ENCODE data around the gene CDH22.

Gene CDH22

DNA sequence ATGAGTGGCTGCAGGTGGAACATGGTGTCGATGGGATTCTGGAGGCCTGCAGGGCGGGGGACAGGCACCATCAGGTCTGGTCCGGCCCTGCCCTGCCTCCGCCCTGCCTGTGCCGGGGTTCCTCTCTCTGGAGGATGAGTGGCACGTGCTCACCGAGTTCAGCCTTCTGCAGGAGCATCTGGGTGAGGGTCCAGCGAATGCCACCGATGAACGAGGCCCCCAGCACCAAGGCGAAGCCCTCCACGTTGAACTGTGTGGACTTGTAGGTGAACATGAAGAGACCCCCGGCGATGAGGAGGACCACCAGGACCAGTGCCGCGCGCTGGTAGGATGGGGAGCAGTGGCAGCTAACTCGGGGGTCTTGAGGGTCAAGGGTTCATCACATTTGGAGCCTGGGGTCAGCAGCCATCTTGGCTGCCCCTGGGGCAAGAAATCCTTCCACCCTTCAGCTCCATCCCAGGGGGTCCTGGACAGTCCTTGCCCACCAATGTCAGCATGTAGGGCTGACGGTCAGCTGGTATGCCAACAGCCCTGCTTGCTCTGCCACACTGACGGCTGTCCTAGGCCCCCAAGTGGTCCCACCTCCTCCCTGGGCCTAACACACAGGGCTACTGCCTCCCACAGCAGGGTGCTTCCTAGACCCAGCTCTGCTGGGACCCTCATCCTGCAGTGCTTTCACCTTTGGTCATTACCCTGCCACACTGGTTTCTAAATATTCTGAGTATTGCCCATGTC, 46.8 kb upstream of the CDH22 start:
- TF ChIP-seq, protein P1, sequence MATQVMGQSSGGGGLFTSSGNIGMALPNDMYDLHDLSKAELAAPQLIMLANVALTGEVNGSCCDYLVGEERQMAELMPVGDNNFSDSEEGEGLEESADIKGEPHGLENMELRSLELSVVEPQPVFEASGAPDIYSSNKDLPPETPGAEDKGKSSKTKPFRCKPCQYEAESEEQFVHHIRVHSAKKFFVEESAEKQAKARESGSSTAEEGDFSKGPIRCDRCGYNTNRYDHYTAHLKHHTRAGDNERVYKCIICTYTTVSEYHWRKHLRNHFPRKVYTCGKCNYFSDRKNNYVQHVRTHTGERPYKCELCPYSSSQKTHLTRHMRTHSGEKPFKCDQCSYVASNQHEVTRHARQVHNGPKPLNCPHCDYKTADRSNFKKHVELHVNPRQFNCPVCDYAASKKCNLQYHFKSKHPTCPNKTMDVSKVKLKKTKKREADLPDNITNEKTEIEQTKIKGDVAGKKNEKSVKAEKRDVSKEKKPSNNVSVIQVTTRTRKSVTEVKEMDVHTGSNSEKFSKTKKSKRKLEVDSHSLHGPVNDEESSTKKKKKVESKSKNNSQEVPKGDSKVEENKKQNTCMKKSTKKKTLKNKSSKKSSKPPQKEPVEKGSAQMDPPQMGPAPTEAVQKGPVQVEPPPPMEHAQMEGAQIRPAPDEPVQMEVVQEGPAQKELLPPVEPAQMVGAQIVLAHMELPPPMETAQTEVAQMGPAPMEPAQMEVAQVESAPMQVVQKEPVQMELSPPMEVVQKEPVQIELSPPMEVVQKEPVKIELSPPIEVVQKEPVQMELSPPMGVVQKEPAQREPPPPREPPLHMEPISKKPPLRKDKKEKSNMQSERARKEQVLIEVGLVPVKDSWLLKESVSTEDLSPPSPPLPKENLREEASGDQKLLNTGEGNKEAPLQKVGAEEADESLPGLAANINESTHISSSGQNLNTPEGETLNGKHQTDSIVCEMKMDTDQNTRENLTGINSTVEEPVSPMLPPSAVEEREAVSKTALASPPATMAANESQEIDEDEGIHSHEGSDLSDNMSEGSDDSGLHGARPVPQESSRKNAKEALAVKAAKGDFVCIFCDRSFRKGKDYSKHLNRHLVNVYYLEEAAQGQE (IDR thresholded peaks at IDR 0.05; ENCODE audit: low read depth) = no peak
- TF ChIP-seq EP300 (IDR thresholded peaks at IDR 0.05; ENCODE audit: borderline replicate concordance) (no peak), RAD21 (IDR thresholded peaks at IDR 0.05; ENCODE audit: low read depth) (no peak), CEBPB (IDR thresholded peaks at IDR 0.05) (no peak), FOXM1 (IDR thresholded peaks at IDR 0.05; ENCODE audit: borderline replicate concordance, low read depth) (no peak), TCF12 (IDR thresholded peaks at IDR 0.05; ENCODE audit: low read depth) (no peak), EGR1 (IDR thresholded peaks at IDR 0.05) (no peak), TAF1 (IDR thresholded peaks at IDR 0.05; ENCODE audit: low read depth) (no peak)
- TF ChIP-seq, protein P2, sequence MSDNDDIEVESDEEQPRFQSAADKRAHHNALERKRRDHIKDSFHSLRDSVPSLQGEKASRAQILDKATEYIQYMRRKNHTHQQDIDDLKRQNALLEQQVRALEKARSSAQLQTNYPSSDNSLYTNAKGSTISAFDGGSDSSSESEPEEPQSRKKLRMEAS (IDR thresholded peaks at IDR 0.05) = no peak
- TF ChIP-seq, protein P3, sequence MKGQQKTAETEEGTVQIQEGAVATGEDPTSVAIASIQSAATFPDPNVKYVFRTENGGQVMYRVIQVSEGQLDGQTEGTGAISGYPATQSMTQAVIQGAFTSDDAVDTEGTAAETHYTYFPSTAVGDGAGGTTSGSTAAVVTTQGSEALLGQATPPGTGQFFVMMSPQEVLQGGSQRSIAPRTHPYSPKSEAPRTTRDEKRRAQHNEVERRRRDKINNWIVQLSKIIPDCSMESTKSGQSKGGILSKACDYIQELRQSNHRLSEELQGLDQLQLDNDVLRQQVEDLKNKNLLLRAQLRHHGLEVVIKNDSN (IDR thresholded peaks at IDR 0.05) = no peak

DNA sequence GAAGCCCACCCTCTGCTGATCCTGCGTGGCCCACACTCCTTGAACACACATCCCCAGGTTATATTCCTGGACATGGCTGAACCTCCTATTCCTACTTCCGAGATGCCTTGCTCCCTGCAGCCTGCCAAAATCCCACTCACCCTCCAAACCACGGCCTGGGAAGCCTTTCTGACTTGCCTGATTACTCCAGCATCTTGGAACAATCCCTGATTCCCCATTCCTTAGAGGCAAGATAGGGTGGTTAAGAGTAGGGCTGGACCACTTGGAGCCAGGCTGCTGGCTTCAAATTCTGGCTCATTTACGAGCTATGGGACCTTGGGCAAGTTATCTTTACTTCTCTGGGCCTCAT, 45.9 kb upstream of the CDH22 start:
- TF ChIP-seq EGR1 (IDR thresholded peaks at IDR 0.05) (no peak), NFIC (IDR thresholded peaks at IDR 0.05) (no peak), FOXM1 (IDR thresholded peaks at IDR 0.05; ENCODE audit: borderline replicate concordance, low read depth) (no peak), CREB1 (IDR thresholded peaks at IDR 0.05; ENCODE audit: low read depth) (no peak), TEAD4 (IDR thresholded peaks at IDR 0.05) (no peak), CEBPB (IDR thresholded peaks at IDR 0.05) (no peak), YY1 (IDR thresholded peaks at IDR 0.05; ENCODE audit: low read depth) (no peak), RAD21 (IDR thresholded peaks at IDR 0.05; ENCODE audit: low read depth) (no peak), EP300 (IDR thresholded peaks at IDR 0.05; ENCODE audit: borderline replicate concordance) (no peak), ZBTB7A (IDR thresholded peaks at IDR 0.05; ENCODE audit: low read depth) (no peak), TCF12 (IDR thresholded peaks at IDR 0.05; ENCODE audit: low read depth) (no peak), TAF1 (IDR thresholded peaks at IDR 0.05; ENCODE audit: low read depth) (no peak)
- TF ChIP-seq, protein P3 (IDR thresholded peaks at IDR 0.05) = no peak
- TF ChIP-seq, protein P2 (IDR thresholded peaks at IDR 0.05) = no peak
- TF ChIP-seq, protein P1 (IDR thresholded peaks at IDR 0.05; ENCODE audit: low read depth) = no peak

DNA sequence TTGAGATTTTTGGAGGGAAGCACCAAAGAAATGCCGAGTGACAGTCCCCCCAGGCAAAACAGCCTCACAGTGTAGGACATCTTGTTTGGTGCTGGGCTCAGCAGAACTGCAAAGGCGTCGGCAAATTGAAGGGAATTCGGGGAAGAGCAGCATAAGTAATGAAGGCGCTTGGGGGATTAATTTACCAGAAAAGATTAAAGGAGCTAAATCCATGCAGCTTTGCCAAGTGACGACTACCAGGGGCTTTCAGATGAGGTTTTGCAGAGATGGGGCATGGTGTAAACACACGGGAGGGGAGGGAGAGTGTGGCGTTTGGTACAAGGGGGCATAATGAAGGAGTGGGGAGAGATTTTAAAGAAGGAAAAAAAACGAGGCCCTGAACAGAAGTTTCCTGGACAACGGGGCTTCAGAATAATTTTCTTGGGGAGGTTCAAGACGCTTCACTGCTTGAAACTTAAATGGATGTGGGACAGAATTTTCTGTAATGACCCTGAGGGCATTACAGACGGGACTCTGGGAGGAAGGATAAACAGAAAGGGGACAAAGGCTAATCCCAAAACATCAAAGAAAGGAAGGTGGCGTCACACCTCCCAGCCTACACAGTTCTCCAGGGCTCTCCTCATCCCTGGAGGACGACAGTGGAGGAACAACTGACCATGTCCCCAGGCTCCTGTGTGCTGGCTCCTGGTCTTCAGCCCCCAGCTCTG, 45.4 kb upstream of the CDH22 start:
- no peak for TF ChIP-seq YY1 (IDR thresholded peaks at IDR 0.05; ENCODE audit: low read depth)
- TF ChIP-seq TEAD4 (IDR thresholded peaks at IDR 0.05) = no peak
- TF ChIP-seq FOXM1 (IDR thresholded peaks at IDR 0.05; ENCODE audit: borderline replicate concordance, low read depth) = no peak
- no peak for TF ChIP-seq EGR1 (IDR thresholded peaks at IDR 0.05)
- no peak for TF ChIP-seq NFIC (IDR thresholded peaks at IDR 0.05)

DNA sequence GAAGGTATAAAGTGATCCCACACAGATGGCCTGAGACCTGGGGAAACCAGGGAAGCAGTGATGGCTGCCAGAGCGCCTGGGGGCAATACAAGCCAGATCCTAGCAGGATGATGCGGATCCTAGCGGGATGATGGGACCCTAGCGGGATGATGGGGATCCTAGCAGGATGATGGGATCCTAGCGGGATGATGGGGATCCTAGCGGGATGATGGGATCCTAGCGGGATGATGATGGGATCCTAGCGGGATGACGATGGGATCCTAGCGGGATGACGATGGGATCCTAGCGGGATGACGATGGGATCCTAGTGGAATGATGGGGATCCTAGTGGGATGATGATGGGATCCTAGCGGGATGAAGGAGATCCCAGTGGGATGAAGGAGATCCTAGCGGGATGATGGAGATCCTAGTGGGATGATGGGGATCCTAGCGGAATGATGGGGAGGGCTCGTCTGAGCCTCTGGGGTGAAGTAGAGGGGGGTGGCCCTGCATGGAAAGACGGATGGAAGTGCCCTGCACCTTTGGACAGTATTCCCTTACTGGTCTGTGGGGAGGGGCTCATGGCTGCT, 44.2 kb upstream of the CDH22 start:
- TF ChIP-seq TAF1 (IDR thresholded peaks at IDR 0.05; ENCODE audit: low read depth) (no peak), FOXM1 (IDR thresholded peaks at IDR 0.05; ENCODE audit: borderline replicate concordance, low read depth) (no peak), CREB1 (IDR thresholded peaks at IDR 0.05; ENCODE audit: low read depth) (no peak), NFIC (IDR thresholded peaks at IDR 0.05) (no peak), RAD21 (IDR thresholded peaks at IDR 0.05; ENCODE audit: low read depth) (no peak), YY1 (IDR thresholded peaks at IDR 0.05; ENCODE audit: low read depth) (no peak), EP300 (IDR thresholded peaks at IDR 0.05; ENCODE audit: borderline replicate concordance) (no peak), CEBPB (IDR thresholded peaks at IDR 0.05) (no peak), TCF12 (IDR thresholded peaks at IDR 0.05; ENCODE audit: low read depth) (no peak), TEAD4 (IDR thresholded peaks at IDR 0.05) (no peak)
- TF ChIP-seq, protein P1 (IDR thresholded peaks at IDR 0.05; ENCODE audit: low read depth) = no peak
- TF ChIP-seq, protein P3 (IDR thresholded peaks at IDR 0.05) = no peak
- TF ChIP-seq, protein P2 (IDR thresholded peaks at IDR 0.05) = no peak
